IMR-90 (cell line): ENCODE results near the gene RAC3. TPM values are rescaled to one million over a fixed set of nuclear protein-coding genes. Genes with fewer than 3 reads are reported as not detected.

Experiments used
- ATAC-seq: fragments of 200-7000 bp; cut with Tn5 transposase; 2 replicates; pipeline ENCODE4 v1.9.1; 2020; ENCODE audit warnings: low read depth, mild to moderate bottlenecking, moderate library complexity
- BruUV-seq: library from RNA; stranded (reverse); fragments of 400-500 nt; replicated peaks from 2 replicates; lab custom pipeline; 2021; lab: Mats Ljungman, UMichigan
- CTCF ChIA-PET: fragments of 300-600 bp; formaldehyde crosslinking; extraction: SDS; loops from one replicate; lab custom pipeline; 2021; ENCODE audit warnings: antibody characterized with exemption; lab: Yijun Ruan, JAX
- POLR2A ChIA-PET: fragments of 300-600 bp; sonication (Branson Sonifier 250); formaldehyde crosslinking; loops from one replicate; lab custom pipeline; 2022; ENCODE audit warnings: antibody characterized with exemption; ENCODE audit not compliant: unreplicated experiment; lab: Charles Lee
- DNase-seq: peaks from one replicate; pipeline ENCODE4 v3.0.0; 2013
- H2AFZ ChIP-seq: replicated peaks from 2 replicates; pipeline ENCODE3; 2013; ENCODE audit warnings: low read length, mild to moderate bottlenecking; ENCODE audit not compliant: poor library complexity
- H2AK5ac ChIP-seq: 2 replicates; pipeline ENCODE4 v1.6.1; 2013; ENCODE audit warnings: low read depth, low read length, inconsistent platforms
- H2AK9ac ChIP-seq: replicated peaks from 2 replicates; pipeline ENCODE3; 2013; ENCODE audit warnings: mild to moderate bottlenecking, low read depth, low read length, moderate library complexity; ENCODE audit not compliant: poor library complexity
- H2BK120ac ChIP-seq: 2 replicates; pipeline ENCODE4 v1.6.1; 2013; ENCODE audit warnings: low read depth, low read length, inconsistent platforms
- H2BK15ac ChIP-seq: 3 replicates; pipeline ENCODE4 v1.6.1; 2013; ENCODE audit warnings: low read depth, low read length, inconsistent platforms
- H2BK20ac ChIP-seq: 2 replicates; pipeline ENCODE4 v1.6.1; 2013; ENCODE audit warnings: low read depth, mild to moderate bottlenecking, inconsistent platforms, low read length, moderate library complexity
- H2BK5ac ChIP-seq: 2 replicates; pipeline ENCODE4 v1.6.1; 2013; ENCODE audit warnings: mild to moderate bottlenecking, low read depth, low read length, inconsistent platforms; ENCODE audit not compliant: poor library complexity, severe bottlenecking
- H3K14ac ChIP-seq: replicated peaks from 2 replicates; pipeline ENCODE4 v1.6.1; 2013; ENCODE audit warnings: low read depth, low read length, inconsistent platforms
- H3K18ac ChIP-seq: 2 replicates; pipeline ENCODE4 v1.6.1; 2013; ENCODE audit warnings: low read depth, low read length, control low read depth
- H3K23ac ChIP-seq: 2 replicates; pipeline ENCODE4 v1.6.1; 2013; ENCODE audit warnings: low read depth, low read length, inconsistent platforms
- H3K27ac ChIP-seq: 2 replicates; pipeline ENCODE4 v1.5.1; 2013; ENCODE audit warnings: mild to moderate bottlenecking, control low read depth, low read length; ENCODE audit not compliant: insufficient read depth
- H3K27me3 ChIP-seq: 2 replicates; pipeline ENCODE4 v1.6.1; 2013; ENCODE audit warnings: low read length; ENCODE audit not compliant: control insufficient read depth, insufficient read depth
- H3K36me3 ChIP-seq: 2 replicates; pipeline ENCODE4 v1.6.1; 2013; ENCODE audit warnings: low read length, mixed read lengths; ENCODE audit not compliant: control insufficient read depth, insufficient read depth
- H3K4ac ChIP-seq: 2 replicates; pipeline ENCODE4 v1.6.1; 2013; ENCODE audit warnings: low read depth, low read length, inconsistent platforms
- H3K4me1 ChIP-seq: 2 replicates; pipeline ENCODE4 v1.6.1; 2013; ENCODE audit warnings: low read length, mixed read lengths; ENCODE audit not compliant: control insufficient read depth, insufficient read depth
- H3K4me2 ChIP-seq: 2 replicates; pipeline ENCODE4 v1.6.1; 2013; ENCODE audit warnings: low read depth, mild to moderate bottlenecking, control low read depth, low read length, moderate library complexity
- H3K4me3 ChIP-seq: 2 replicates; pipeline ENCODE4 v1.5.1; 2013; ENCODE audit warnings: low read depth, mild to moderate bottlenecking, control low read depth, low read length, moderate library complexity; ENCODE audit not compliant: insufficient read depth
- H3K56ac ChIP-seq: 2 replicates; pipeline ENCODE4 v1.6.1; 2013; ENCODE audit warnings: low read length, inconsistent platforms; ENCODE audit not compliant: insufficient read depth; ENCODE audit errors: extremely low read depth
- H3K79me1 ChIP-seq, 2 experiments: 2 replicates each; pipeline ENCODE4 v1.6.1; 2013; ENCODE audit warnings: low read length in 2 of 2, inconsistent platforms in 1 of 2, low read depth in 1 of 2
- H3K9ac ChIP-seq: 2 replicates; pipeline ENCODE4 v1.6.1; 2013; ENCODE audit warnings: low read depth, low read length, control low read depth
- H3K9me1 ChIP-seq: 2 replicates; pipeline ENCODE4 v1.6.1; 2013; ENCODE audit warnings: low read length, inconsistent platforms; ENCODE audit not compliant: insufficient read depth
- H3K9me3 ChIP-seq: 2 replicates; pipeline ENCODE4 v1.6.1; 2013; ENCODE audit warnings: low read length; ENCODE audit not compliant: control insufficient read depth, insufficient read depth
- H4K20me1 ChIP-seq: 2 replicates; pipeline ENCODE4 v1.6.1; 2013; ENCODE audit warnings: low read length, inconsistent platforms; ENCODE audit not compliant: insufficient read depth
- H4K5ac ChIP-seq: 2 replicates; pipeline ENCODE4 v1.6.1; 2013; ENCODE audit warnings: mild to moderate bottlenecking, low read depth, low read length, control low read depth
- H4K8ac ChIP-seq, 2 experiments: 2 replicates each; pipeline ENCODE4 v1.6.1; 2013; ENCODE audit warnings: low read depth in 2 of 2, low read length in 2 of 2, control low read depth in 1 of 2, inconsistent platforms in 1 of 2
- H4K91ac ChIP-seq: 2 replicates; pipeline ENCODE4 v1.6.1; 2013; ENCODE audit warnings: low read depth, low read length, inconsistent platforms; ENCODE audit not compliant: insufficient read depth
- BHLHE40 ChIP-seq: fragments of 150-350 bp; IDR thresholded peaks from 2 replicates; pipeline ENCODE4 v1.6.1; 2016; ENCODE audit warnings: mild to moderate bottlenecking, low read depth, low read length
- POLR2A ChIP-seq: IDR thresholded peaks from 2 replicates; pipeline ENCODE4 v1.6.1; 2012; ENCODE audit warnings: mild to moderate bottlenecking, low read depth, low read length
- RAD21 ChIP-seq: IDR thresholded peaks from 2 replicates; pipeline ENCODE4 v1.6.1; 2012; ENCODE audit warnings: low read length, improper control_type of control experiment
- RFX5 ChIP-seq: IDR thresholded peaks from 2 replicates; pipeline ENCODE4 v1.8.0; 2012; ENCODE audit warnings: low read depth, mild to moderate bottlenecking, low read length, moderate library complexity
- SMC3 ChIP-seq: fragments of 150-350 bp; IDR thresholded peaks from 2 replicates; pipeline ENCODE4 v1.6.1; 2016; ENCODE audit warnings: low read depth, mild to moderate bottlenecking, antibody characterized with exemption, low read length, moderate library complexity
- WGBS, 2 experiments: methylation state at CpG; one replicate each; pipeline versions ENCODE4 v1.1.5 to v1.1.7; 2013; ENCODE audit warnings: missing lambda C conversion rate in 2 of 2; ENCODE audit not compliant: insufficient read length in 1 of 2; ENCODE audit errors: extremely low coverage in 2 of 2; 5-methylcytosine and 5-hydroxymethylcytosine counted together
- dilution Hi-C: fragments of 300-500 bp; cut with HindIII; formaldehyde crosslinking; loops from one replicate; pipeline ENCODE4 v1.14.3; 2018; ENCODE audit warnings: low sequenced_read_pairs; ENCODE audit not compliant: unreplicated experiment
- in situ Hi-C: fragments of 300-500 bp; cut with MboI; formaldehyde crosslinking; loops from 3 replicates; pipeline ENCODE4 v1.14.3; 2019; ENCODE audit warnings: low sequenced_read_pairs, inconsistent platforms, mixed read lengths
- intact Hi-C: fragments of 100-400 bp; cut with micrococcal nuclease; formaldehyde crosslinking; loops from 2 replicates; pipeline ENCODE4 v1.10.0; 2022
- polyA plus RNA-seq, 3 experiments: library from polyadenylated mRNA; depleted of rRNA; stranded (reverse); fragments of >200 nt; gene quantifications; 2 replicates each; pipeline ENCODE4 v1.2.3, GENCODE V29; 2012; ENCODE audit warnings: low replicate concordance in 1 of 3
- total RNA-seq: library from RNA; depleted of rRNA; stranded (reverse); fragments of >200 nt; gene quantifications from 2 replicates; pipeline ENCODE4 v1.2.3, GENCODE V29; 2012
- TF ChIP-seq, protein P1 (sequence below): conservative IDR thresholded peaks from 2 replicates; pipeline ENCODE4 v1.5.1; 2012; ENCODE audit warnings: mild to moderate bottlenecking, low read depth, low read length, improper control_type of control experiment

The RAC3 gene
- total and polyA plus RNA-seq, 2 of the 4 experiments (the other 2 are of a cell fraction), result 5.7 to 23.4 TPM

DNA sequence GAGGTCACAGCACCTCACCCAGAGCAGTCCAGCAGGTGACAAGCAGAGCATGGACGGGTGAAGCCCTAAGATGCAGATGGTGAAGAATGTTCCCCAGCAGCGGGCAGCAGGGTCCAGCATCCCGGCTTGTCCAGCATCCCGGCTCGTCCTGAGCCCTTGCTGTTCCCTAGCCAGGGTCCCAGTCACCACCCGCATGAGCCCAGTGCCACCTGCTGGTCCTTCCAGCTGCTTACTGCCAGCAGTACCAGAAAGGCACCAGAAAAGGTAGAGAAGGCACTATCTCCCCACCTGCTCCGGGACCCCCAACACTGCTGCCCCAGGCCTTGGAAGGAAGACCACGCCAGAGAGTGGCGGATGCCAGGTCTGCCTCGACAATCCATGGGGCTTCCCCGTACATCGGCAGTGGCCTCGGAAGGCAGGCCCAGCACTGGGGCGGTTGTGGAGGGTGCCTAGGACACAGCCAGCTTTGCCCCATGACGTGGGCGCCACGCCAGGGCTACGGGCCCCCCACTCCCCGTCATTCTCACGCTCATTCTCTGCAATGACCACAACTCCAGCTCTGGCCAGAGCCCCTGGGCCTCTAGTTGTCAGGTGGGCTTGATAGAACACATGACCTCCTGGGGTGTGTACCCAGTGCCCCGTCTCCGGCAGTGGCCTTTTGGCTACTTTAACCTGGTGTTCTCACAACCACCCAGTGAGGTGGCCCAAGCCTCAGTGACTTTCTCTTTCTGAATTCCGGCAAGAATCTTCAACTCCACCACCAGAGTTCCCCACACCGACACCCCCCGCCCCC is 10.2 kb upstream of the RAC3 start:
- dilution Hi-C loops (no loop called here), intact Hi-C loops (loop anchor here (1.0 kb wide), 1 partner anchor 62 kb away; no protein-coding TSS in a partner anchor), in situ Hi-C loops (no loop called here)
- H3K4ac ChIP-seq, result no peak overlapping the region; the same call in 1 of the 2 replicates
- peak overlapping the region; percentile 71 for H3K9ac ChIP-seq
- CTCF ChIA-PET, result interaction anchor here (1.6 to 3.6 kb wide), 3 partner anchors 16 to 62 kb away, joined by 3 to 17 read pairs (median 5); partner anchors contain the start of genes DCXR and NOTUM
- H3K14ac ChIP-seq, result no peak overlapping the region
- no peak overlapping the region for H3K18ac ChIP-seq
- H3K4me3 ChIP-seq, result peak overlapping the region; percentile 92; the same call in 1 of the 2 replicates
- H2BK20ac ChIP-seq, result no peak overlapping the region
- peaks cover 24% of the 10 kb centered on the region for H4K20me1 ChIP-seq
- peaks cover 6% of the 10 kb centered on the region; the same call in 1 of the 2 replicates for H3K36me3 ChIP-seq
- H2AFZ ChIP-seq, result peak overlapping the region; percentile 77
- peak; percentile 75 for DNase-seq
- no peaks in the 10 kb centered on the region for H3K9me1 ChIP-seq
- H3K4me1 ChIP-seq, result peaks cover 13% of the 10 kb centered on the region
- TF ChIP-seq SMC3 (peak; percentile 94), POLR2A (peak; percentile 50; the same call in 1 of the 2 replicates), BHLHE40 (no peak), RAD21 (peak; percentile 94), RFX5 (no peak)
- TF ChIP-seq, protein P1, sequence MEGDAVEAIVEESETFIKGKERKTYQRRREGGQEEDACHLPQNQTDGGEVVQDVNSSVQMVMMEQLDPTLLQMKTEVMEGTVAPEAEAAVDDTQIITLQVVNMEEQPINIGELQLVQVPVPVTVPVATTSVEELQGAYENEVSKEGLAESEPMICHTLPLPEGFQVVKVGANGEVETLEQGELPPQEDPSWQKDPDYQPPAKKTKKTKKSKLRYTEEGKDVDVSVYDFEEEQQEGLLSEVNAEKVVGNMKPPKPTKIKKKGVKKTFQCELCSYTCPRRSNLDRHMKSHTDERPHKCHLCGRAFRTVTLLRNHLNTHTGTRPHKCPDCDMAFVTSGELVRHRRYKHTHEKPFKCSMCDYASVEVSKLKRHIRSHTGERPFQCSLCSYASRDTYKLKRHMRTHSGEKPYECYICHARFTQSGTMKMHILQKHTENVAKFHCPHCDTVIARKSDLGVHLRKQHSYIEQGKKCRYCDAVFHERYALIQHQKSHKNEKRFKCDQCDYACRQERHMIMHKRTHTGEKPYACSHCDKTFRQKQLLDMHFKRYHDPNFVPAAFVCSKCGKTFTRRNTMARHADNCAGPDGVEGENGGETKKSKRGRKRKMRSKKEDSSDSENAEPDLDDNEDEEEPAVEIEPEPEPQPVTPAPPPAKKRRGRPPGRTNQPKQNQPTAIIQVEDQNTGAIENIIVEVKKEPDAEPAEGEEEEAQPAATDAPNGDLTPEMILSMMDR, result peak; percentile 89
- peak overlapping the region; percentile 70; the same call in 1 of the 2 replicates for H2AK5ac ChIP-seq
- H3K4me2 ChIP-seq, result peak overlapping the region; percentile 99
- no peak overlapping the region for H4K91ac ChIP-seq
- H3K79me1 ChIP-seq, result peaks cover 12 to 46% of the 10 kb centered on the region in 2 experiments
- peak overlapping the region; percentile 97 for H2AK9ac ChIP-seq
- H3K9me3 ChIP-seq, result no peaks in the 10 kb centered on the region
- WGBS, 2 experiments, result 65% methylated on average over 7 of the region's 25 CpGs; no CpG with 5 or more reads in 1 of the 2 experiments
- ATAC-seq, result peak; percentile 3
- no peak overlapping the region for H2BK15ac ChIP-seq
- H3K23ac ChIP-seq, result no peak overlapping the region
- no peak overlapping the region for H4K5ac ChIP-seq
- H3K27ac ChIP-seq, result no peak overlapping the region; the same call in 1 of the 2 replicates
- H3K27me3 ChIP-seq, result no peaks in the 10 kb centered on the region
- H2BK120ac ChIP-seq, result no peak overlapping the region
- no peak overlapping the region for H3K56ac ChIP-seq
- no TSS peak for BruUV-seq
- H2BK5ac ChIP-seq, result no peak overlapping the region
- POLR2A ChIA-PET, result interaction anchor here (0.6 kb wide), 1 partner anchor 82 kb away, joined by 11 read pairs; no protein-coding TSS in a partner anchor
- H4K8ac ChIP-seq, result no peak overlapping the region
